GM18517 (cell line): ENCODE measurements around the gene LMAN1L.

Experiments
- ATAC-seq: cut with Tn5 transposase; IDR thresholded peaks from one replicate; pipeline ENCODE4 v1.9.1; 2021; ENCODE audit warnings: mild to moderate bottlenecking, moderate library complexity; ENCODE audit not compliant: unreplicated experiment

The LMAN1L gene

DNA sequence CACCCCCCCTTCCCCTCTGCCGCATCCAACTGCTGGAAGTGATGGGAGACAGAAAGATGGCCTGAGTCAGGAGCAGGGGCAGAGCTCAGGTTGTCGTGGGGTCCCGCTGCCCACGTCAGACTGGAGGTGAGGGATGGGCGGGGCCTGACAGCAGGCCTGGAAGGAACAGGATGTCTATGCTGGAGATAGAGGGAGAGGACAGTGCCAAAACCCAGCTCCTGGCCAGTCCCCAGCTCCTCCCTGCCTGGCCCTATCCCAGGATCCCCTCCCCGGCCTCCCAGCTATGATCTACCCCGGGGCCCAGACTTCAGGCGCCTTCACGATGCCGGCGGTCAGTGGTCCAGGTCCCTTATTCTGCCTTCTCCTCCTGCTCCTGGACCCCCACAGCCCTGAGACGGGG, at the start of gene LMAN1L:
LMAN1L (plus strand) TSS at position 303 of the 400 bp plus-strand sequence; CDS start at position 323, 20 bp downstream.
- no peak for ATAC-seq

DNA sequence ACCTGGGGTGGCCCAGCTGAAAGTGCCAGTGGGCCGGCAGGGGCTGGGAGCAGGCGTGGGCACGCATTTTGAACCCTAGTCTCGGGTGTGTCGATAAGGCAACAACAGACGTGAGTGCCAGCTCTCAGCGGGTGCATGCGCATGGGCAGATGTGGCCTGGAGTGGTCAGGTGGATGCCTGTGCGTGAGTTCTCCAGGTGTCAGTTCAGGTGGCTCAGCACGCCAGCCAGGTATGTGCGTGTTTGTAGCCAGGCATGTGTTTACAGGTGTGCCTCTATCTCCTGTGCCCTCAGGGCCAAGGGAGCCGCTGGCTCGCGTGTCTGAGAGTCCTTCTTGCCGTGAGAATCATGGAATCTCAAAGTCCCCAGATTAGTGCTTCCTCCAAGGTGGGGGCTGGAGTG, 49.2 kb upstream of the LMAN1L start:
- no peak for ATAC-seq

GRCh38 chr15:74767167-74768098, 45.2 kb upstream of the LMAN1L start:
- ATAC-seq: no peak

- ATAC-seq: no peak
These were observed 44.4 kb upstream of the LMAN1L start for GRCh38 chr15:74768099-74768770.

GRCh38 chr15:74768771-74769342, 43.8 kb upstream of the LMAN1L start:
- no peak for ATAC-seq

DNA sequence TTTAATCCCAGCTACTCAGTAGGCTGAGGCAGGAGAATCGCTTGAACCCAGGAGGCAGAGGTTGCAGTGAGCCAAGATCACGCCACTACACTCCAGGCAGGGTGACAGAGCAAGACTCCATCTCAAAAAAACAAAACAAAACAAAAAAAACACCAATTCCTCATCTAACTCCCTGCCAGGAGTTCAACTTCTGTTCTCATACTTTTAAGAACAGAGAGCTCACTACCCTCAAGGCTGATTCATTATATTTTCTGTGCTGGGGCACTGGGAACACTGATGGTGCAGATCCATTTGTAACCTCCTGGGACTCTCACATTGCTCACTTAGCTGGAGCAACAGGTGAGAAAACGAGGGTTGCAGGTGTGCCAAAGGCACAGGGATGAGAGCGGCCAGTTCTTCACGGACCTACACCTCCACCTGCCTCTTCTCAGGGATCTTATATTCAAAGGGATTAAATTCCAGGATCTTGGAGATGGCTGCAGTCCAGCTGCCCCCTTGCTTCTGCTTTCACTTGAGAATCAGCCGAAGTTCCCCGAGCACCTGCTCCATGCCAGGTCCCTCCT, 43.1 kb upstream of the LMAN1L start:
- no peak for ATAC-seq

- no peak for ATAC-seq
These were observed 42.3 kb upstream of the LMAN1L start for GRCh38 chr15:74770211-74770903.

DNA sequence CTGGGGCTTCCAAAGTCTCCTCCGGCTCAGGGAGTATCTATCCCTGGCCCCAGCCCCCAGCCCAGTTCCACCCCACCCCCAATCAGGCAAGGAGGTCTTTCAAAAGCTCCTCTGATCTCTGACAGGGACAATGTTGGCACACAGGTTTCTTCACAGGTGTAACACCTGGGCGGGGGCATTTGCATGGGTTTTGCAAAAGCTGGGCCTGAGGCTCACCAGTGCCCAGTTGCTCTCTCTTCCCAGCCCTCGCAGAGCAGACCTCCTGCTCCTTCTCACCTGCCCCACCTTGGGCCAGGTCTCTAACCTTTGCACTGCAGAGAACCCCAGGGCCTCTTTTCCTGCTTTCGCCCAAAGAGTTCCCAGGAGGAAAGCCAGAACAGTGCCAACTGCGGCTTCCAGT, 39.3 kb upstream of the LMAN1L start:
- ATAC-seq: no peak

DNA sequence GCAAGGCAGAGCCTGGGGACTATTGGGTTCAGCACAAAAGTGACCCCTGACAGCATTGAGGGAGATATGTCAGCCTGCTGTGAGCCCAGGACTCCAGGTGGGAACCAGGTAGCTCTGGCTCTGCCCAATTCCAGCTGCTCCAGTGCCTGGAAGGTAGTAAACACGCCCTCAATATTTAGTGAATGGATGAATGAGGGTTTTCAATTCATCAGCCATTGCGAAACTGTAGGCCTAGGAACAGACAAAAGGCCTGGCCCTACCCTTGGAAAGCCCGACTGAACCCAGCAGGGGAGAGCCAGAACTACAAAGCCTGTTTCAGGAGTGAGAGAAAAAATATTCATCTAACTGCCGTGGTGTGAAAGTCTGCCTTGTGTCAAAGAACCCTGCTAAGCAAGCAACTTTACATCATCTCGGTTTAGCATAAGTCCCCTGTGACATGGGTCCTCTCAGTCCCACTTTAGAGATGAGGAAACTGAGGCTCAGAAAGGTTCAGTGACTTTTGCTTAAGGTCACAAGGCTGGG, 38.8 kb upstream of the LMAN1L start:
- ATAC-seq: no peak

DNA sequence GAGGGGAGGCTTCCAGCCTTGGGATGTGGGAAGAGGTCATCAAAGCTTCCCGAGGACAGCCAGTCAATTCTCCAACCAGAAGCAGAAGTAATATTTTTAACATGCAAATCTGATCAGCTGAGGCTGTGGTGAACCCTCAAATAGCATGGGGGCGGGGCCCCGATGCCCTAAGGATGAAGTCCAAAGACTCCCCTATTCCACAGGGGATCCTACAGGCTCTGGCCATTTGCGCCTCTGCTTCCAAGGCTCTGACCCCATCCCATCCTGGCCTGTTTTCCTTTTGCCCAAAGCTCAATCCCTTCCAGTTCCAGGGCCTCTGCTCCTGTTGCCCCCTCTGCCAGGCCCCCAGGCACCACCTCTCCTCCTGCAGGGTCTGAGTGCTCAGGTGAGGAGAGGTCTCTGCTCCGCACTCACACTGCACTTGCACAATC, 37.5 kb upstream of the LMAN1L start:
- ATAC-seq: no peak

GRCh38 chr15:74775894-74776293, 36.7 kb upstream of the LMAN1L start:
- ATAC-seq: no peak

DNA sequence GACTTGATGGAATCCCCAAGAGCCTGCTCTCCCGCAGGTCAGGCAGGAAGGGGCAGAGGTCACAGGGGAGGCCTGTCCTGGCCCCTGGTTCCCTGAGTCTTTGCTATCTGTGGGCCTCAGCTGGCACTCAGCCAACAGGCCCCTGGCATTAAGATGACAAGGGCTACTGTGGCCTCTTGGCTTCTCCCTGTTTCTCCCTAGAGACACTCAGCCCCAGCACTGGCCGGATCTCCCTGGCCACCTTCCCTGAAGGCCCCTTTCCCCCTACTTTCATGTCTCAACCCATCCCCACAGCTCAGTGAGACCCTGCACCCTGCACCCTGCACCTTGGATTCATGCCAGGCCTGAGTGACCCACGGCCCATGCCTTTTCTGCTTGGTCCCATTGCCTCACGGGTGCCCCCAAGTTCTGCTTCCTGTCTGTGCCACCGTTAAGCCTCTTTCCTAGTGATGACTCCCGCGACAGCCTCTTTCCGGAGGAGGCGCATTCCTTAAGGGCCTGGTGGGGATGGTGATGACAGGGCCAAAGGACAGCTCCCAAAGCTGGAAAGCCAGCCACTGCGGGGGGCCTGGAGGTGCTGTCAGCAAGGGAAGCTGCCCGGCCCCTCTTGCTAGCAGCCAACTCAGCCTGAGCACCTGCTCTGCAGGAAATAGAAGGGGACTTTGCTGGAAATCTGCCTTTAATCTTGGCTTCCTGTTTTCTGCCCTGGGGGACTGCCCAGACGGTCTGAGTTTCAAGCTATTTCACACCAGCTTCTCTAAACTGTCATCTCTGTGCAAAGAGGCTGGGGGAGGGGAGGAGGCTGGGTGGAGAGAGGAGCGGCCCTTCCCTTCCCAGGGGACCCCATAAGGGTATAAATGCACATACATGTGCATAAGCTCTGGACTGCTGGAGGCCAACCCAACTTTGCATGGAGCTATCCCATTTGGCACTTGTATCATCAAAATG, 35.5 kb upstream of the LMAN1L start:
- no peak for ATAC-seq

GRCh38 chr15:74777769-74778598, 34.7 kb upstream of the LMAN1L start:
- no peak for ATAC-seq

GRCh38 chr15:74778599-74778970, 34.0 kb upstream of the LMAN1L start:
- no peak for ATAC-seq

- no peak for ATAC-seq
These were observed 33.4 kb upstream of the LMAN1L start for GRCh38 chr15:74779162-74779648.

DNA sequence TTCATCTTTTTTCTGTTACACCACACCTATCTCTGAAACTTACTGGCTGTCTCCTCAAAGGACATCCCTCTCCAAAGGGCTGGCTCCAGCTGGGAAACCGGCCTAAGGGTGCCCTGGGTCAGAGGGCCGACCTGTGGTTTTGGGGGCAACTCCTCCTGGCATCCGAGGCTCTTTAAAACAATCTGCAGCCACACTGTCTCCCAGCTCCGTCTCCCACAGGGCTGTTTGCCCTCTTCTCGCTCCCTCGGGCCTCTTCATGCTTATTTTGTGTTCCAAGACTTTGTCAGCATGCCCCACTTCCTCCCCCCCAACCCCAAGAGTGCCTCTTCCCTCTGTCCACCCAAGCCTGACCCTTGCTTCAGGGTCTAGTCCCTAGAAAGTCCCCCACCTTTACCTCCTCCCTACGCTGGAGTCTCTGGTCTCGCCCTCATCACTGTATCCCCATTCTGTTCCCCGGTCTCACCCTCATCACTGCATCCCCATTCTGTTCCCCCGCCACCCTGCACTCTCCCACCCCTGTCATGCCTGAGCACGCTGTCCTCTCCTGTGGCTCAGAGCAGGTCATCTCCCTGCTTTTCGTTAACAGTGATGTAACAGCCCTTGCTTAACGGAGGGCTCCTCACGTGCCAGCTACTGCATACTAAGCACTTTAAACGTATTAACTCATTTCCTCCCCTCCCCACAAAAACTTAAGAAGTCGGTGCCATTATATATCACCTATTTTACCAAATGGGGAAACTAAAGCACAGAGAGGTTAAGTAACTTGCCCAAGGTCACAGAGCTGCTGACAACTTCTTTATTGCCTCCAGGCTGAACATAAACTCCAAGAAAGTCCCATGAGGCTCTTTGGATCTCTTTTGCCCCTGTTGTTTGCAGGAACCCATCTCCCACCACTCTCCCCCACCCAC, 31.9 kb upstream of the LMAN1L start:
- no peak for ATAC-seq
